SH-SY5Y (cell line): ENCODE results near the gene XRCC6.

Source experiments
- GATA2 ChIP-seq: IDR thresholded peaks from 2 replicates; pipeline ENCODE4 v1.6.1; 2011; ENCODE audit warnings: mild to moderate bottlenecking, low read depth, low read length
- GATA3 ChIP-seq: IDR thresholded peaks from 2 replicates; pipeline ENCODE4 v1.6.1; 2011; ENCODE audit warnings: low read depth, mild to moderate bottlenecking, low read length, moderate library complexity

GRCh38 chr22:41681616-41682015, 60.5 kb downstream of the XRCC6 start:
- no peak for TF ChIP-seq GATA3
- no peak for TF ChIP-seq GATA2
